Left hindlimb (tissue), 1 donor: ENCODE data around the gene MYH6.

Experiments
- DNase-seq: peaks from one replicate; pipeline ENCODE4 v3.0.0-alpha.2; 2018

MYH6 gene

GRCh38 chr14:23376482-23377197 lies 31.4 kb downstream of the MYH6 start, which contains the start of gene CMTM5:
TSS of gene CMTM5 (plus strand) at chr14:23377046. CDS start at chr14:23377252, 206 bp downstream.
- DNase-seq = peak; percentile 76

DNA sequence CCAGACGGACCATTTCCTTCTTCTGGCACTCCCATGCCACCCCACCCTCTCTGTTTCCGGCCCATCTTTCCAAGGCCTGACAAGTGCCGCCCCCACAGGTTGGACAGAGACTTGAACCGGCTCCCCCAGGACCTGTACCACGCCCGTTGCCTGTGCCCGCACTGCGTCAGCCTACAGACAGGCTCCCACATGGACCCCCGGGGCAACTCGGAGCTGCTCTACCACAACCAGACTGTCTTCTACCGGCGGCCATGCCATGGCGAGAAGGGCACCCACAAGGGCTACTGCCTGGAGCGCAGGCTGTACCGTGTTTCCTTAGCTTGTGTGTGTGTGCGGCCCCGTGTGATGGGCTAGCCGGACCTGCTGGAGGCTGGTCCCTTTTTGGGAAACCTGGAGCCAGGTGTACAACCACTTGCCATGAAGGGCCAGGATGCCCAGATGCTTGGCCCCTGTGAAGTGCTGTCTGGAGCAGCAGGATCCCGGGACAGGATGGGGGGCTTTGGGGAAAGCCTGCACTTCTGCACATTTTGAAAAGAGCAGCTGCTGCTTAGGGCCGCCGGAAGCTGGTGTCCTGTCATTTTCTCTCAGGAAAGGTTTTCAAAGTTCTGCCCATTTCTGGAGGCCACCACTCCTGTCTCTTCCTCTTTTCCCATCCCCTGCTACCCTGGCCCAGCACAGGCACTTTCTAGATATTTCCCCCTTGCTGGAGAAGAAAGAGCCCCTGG lies 32.4 kb downstream of the MYH6 start:
- no peak for DNase-seq

DNA sequence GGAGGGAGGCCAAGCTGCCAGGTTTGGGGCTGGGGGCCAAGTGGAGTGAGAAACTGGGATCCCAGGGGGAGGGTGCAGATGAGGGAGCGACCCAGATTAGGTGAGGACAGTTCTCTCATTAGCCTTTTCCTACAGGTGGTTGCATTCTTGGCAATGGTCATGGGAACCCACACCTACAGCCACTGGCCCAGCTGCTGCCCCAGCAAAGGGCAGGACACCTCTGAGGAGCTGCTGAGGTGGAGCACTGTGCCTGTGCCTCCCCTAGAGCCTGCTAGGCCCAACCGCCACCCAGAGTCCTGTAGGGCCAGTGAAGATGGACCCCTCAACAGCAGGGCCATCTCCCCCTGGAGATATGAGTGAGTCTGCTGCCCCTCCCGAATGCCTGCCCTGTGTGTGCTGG lies 35.0 kb downstream of the MYH6 start:
- no peak for DNase-seq

DNA sequence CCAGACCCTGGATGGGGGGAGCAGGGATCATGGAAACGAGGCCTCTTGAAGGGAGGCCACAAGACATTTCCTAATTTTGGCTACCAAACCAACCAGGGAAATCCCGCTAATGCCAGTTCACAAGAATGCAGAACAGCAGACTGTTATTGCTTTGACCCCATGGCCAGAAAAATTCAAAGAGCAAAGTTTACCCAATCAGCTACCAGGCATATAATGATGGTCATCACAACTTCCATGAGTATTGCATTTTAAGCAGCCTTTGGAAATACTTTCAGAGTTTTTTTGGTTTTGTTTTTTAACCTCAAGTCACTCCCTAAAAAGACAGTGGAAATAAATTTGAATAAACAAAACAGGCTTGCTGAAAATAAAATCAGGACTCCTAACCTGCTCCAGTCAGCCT lies 35.6 kb downstream of the MYH6 start, which contains the start of gene IL25:
IL25 (plus strand) TSS at position 301 of the 400 bp plus-strand sequence.
- DNase-seq = no peak

- DNase-seq = no peak
Measured at GRCh38 chr14:23371865-23372264, 36.2 kb downstream of the MYH6 start.

GRCh38 chr14:23370221-23370620 lies 37.9 kb downstream of the MYH6 start:
- no peak for DNase-seq

GRCh38 chr14:23366426-23366921 lies 41.6 kb downstream of the MYH6 start:
- peak; percentile 92 for DNase-seq

DNA sequence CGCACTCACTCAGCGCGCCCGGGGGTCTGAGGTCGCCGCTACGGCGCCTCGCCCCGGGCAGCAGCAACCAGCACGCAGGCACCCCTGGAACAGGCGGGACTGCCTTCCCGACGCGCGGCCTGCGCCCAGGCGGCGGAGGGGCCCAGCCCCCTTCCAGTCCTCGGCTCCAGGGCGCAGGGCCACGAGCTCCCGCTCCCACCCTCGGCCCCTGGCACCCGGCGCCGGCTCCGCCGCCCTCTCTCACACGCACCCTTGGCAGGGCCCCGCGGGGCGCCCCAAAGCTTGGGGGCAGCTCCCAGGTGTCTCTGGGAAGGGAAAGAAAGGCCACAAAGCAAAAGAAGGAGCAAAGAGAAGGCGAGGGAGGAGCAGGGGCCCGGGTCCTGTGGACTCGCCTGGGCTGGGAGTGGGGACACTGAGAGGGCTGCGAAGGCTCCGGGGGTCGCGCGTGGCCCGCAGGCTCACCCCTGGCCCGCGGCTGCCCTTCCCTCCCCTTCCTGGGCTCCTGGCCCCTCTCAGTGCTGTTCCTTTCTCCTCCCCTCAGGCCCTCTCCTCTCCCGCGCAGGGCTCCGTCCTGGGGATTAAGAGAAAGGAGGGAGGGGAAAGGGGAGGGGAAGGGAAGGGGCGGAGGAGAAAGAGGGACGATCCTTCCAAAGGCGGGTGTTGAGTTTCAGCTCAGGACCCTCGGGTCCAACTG lies 42.2 kb downstream of the MYH6 start:
- no peak for DNase-seq

DNA sequence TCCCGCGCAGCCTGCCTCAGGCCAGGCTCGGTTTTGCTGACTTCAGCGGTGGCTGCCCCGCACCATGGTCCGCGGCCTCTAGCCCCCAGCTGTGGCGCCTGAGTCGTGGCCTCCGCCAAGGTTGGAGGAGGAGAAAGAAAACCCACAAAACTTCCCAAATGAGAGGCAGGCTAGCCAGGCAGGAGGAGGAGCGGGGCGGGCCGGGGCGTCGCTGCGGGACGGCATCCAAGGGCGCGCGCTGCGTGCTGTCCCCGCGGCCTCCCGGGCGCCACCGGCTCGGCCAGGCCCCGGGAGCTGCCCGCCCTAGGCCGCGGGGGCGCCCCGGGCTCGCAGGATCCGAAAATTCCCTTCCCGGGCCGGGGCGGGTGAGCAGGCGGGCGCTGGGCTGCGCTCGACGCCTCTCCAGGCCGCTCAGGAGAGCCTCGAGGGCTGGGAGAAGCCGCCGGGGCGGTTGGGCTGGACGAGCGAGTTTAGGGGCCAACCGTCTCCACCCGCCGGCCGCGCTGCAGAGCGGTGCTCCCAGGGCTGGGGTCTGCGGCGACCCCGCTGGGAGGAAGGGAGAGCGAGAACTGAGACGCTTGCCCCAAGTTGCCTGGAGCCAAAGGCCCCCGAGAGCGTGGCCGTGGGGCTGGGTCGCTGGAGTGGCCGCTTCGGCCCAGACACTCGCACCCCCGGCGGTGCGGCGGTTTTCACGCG lies 42.9 kb downstream of the MYH6 start, which contains the start of gene EFS:
EFS (minus strand) TSS at position 137 of the 696 bp plus-strand sequence. CDS start 147 bp downstream, outside the sequence.
- DNase-seq = peak; percentile 85

DNA sequence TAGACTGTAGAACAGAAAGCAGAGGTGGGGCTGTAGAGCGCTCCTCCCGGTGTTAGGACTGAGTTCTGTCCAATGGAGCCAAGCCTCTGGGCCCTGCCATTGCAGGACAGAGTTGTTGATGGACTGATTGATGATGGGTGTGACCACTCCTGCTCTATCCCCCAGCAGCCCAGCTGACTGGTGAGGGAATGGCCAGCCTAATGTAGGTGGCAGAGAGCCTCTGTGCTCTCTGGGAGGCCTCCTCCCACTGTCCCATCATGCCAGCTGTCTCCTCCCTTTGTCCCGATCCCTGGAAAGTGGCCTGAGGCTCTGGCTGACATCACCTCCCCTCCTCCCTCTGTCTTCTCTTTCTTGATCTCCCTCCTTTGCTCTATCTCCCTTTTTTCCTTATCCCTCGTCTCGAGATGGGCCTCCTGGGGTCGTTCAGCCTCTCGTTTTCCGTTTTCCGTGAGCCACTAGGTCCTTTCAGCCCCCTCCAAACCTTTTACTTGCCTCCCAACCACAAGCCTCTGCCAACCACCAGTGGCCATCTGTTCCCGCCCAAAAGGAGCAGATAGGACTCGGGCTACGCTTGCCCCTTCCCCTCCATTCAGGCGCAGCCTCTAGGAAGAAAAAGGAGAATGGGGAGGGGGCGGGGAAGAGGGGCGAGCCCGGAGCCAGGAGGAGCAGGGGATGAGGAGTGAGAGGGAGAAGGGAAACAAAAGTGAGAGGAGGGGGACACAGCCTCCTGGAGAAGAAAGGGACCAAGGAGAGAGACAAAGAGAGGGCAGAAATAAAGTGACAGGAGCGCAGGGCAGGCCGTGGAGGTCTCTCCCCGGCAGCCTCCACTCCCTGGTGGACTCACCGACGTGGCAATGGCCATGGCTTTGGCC lies 43.7 kb downstream of the MYH6 start:
- peak; percentile 68 for DNase-seq

DNA sequence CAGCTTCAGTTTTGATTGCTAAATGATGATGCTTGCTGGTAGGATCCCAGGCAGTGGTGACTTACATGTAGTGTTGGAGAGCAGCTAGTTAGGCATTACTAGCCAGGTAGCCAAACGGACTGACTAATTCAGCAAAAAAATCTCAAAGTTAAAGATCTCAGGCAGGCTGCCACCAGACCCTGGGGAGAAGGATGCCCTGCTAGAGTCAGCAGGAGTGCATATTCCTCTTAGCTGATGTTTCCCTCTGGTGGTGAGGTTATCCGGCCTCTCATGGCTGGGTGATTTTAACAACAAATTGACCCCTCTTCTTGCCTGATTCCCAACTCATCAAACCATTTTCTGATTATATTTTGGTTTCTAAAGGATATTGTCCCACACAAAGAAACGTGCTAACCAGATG lies 45.9 kb downstream of the MYH6 start:
- no peak for DNase-seq

GRCh38 chr14:23361763-23362162 lies 46.3 kb downstream of the MYH6 start:
- no peak for DNase-seq

DNA sequence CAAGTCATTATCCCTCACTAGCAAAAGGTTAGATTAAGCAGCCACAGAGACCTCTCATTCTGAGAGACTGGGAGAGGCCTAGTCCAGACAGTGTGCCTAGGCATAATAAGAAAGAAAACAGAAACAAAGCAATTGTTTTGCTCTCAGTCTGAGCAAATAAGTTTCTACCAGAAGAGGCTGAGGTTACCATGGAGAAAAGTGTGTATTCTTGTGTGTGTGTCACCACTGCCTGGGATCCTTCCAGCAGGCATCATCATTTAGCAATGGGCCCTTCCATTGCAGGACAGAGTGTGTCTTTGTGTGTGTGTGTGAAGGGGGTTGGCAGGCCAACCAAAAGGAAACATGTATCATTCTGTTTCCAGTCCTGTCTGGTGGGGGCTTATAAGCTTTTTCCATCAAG lies 46.8 kb downstream of the MYH6 start:
- no peak for DNase-seq

DNA sequence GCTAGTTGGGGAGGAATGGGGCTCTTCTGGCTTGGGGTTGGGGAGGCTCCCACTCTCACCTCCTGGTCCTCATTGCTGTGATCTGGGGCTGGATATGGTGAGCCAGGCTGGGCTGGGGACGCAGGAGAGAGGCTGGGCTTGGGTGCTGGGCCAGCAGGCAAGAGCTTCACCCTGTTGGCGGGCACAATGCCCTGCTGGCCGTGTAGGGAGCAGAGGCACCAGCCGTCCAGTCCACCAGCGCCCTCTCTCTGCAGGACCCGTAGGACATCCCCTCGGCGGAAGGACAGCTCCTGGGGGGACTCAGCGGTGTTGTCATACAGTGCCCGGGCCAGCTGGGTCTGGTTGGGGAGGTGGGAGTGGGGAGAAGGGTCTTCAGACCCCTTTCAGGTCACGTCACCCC lies 47.6 kb downstream of the MYH6 start:
- DNase-seq = no peak

GRCh38 chr14:23359722-23360447 lies 48.2 kb downstream of the MYH6 start:
- no peak for DNase-seq

DNA sequence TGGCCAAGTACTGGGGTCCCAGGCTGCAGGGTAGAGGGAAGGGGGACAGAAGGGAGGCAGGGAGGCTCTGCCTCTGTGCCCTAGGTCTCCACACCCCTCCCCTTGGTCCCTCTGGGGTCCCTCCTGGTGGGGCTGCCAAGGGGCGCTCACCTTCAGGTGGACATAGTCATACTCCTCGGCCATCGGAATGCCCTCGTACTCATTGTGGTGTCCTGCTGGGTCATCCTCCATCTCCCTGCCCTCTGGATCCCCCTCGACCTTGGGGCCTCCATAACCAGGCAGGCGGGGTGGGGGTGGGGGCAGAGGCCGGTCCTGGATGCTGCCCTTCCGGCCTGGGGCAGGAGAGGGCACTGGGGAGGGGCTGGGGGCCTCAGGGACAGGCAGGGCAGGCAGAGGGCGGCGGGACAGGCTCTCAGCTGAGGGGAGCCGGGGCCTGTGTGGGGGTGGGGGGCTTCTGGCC lies 48.9 kb downstream of the MYH6 start:
- DNase-seq = no peak

GRCh38 chr14:23358553-23359166 lies 49.4 kb downstream of the MYH6 start:
- no peak for DNase-seq

DNA sequence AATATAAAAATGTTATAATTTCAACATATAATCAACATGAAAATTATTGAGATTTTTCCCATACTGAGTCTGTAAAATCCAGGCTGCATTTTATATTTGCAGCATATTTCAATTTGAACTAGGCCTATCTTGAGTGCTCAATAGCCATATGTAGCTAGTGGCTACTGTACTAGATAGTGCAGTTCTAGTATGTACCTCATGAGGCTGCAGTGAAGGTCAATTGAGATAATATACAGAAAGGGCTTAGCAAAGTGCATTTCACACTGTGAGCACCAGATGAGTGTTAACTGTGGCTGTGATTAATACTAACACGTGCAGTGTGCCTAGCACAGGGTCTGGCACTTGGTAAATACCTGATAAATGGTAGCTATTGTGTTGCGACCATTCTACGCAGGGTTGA lies 50.0 kb downstream of the MYH6 start:
- no peak for DNase-seq

- DNase-seq = no peak
Measured at GRCh38 chr14:23357261-23357660, 50.8 kb downstream of the MYH6 start.

DNA sequence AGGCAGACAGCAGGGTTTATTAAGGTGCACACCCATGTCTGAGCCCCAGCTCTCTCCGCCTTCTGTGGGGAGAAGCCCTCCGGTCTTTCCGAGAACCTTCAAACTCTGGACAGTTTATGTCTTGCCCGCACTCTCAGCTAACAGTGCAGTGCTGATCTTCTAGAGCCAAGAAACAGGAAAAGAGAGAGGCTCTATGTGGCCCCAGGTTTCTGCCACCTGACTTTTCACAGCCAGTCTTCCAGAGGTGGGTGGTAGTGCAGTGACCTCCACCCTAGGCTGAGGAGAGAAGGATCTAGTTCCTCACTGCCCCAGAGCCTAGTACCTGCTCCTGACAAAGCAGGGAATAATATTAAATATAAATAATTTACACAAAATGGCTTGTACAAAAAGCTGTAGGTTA lies 51.4 kb downstream of the MYH6 start:
- DNase-seq = no peak
